GM19468 (cell line): ENCODE results near the gene NKAPL.
"Not testable (repeated sequence)": the region's sequence is repeated elsewhere in the genome, so short reads cannot be mapped to it uniquely, and the experiment has no call there.

ENCODE experiments used
- ATAC-seq: cut with Tn5 transposase; IDR thresholded peaks from one replicate; pipeline ENCODE4 v1.9.1; 2021; ENCODE audit warnings: mild to moderate bottlenecking, moderate library complexity, moderate number of reproducible peaks; ENCODE audit not compliant: unreplicated experiment; ENCODE audit errors: extremely low read depth

The NKAPL gene

DNA sequence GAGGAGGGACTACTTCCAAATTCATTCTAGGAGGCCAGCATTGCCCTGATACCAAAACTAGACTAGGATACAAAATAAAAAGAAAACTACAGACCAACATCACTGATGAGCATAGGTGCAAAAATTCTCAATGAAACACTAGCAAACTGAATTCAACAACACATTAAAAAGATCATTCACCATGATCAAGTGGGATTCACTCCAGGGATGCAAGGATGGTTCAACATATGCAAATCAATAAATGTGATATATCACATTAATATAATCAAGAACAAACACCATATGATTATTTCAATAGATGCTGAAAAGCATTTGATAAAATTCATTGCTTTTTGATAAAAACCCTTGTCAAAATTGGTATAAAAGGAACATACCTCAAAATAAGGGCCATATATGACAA, 32.5 kb downstream of the NKAPL start:
- no peak for ATAC-seq

DNA sequence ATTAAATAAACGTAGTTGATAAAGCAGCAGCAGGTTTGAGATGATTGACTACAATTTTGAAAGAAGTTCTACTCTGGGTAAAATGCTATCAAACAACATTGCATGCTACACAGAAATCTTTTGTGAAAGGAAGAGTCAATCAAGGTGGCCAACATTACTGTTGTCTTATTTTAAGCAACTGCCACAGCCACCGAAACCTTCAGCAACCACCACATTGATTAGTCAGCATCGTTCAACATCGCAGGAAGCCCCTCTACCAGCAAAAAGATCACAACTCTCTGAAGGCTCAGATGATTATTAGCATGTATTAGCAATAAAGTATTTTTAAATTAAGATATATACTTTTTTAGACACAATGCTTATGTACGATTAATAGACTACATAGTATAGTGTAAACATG, 36.2 kb downstream of the NKAPL start:
- ATAC-seq, result no peak

- ATAC-seq, result no peak
Observed at GRCh38 chr6:28296520-28297060, 37.5 kb downstream of the NKAPL start.

GRCh38 chr6:28303570-28303969, 44.5 kb downstream of the NKAPL start:
- peak; percentile 75 for ATAC-seq

- not testable (repeated sequence) for ATAC-seq
Observed at GRCh38 chr6:28306363-28306762, 47.3 kb downstream of the NKAPL start.
